GM12892 (cell line): ENCODE measurements around the gene SPOCK1.

Source experiments
- DNase-seq: peaks from one replicate; pipeline ENCODE4 v3.0.0; 2011; ENCODE audit not compliant: insufficient read length
- FAIRE-seq: peaks from 2 replicates; lab custom pipeline; 2011; peaks lifted over from hg19 to GRCh38; lab: Jason Lieb, UNC
- POLR2A ChIP-seq: IDR thresholded peaks from 2 replicates; pipeline ENCODE4 v1.6.1; 2011; ENCODE audit warnings: low read depth, low read length, control low read depth
- POLR2AphosphoS5 ChIP-seq: IDR thresholded peaks from 2 replicates; pipeline ENCODE4 v1.6.1; 2011; ENCODE audit warnings: low read depth, low read length, control low read depth
- TAF1 ChIP-seq: IDR thresholded peaks from 2 replicates; pipeline ENCODE4 v1.6.1; 2011; ENCODE audit warnings: low read depth, mild to moderate bottlenecking, control low read depth, low read length, borderline replicate concordance

SPOCK1 gene

DNA sequence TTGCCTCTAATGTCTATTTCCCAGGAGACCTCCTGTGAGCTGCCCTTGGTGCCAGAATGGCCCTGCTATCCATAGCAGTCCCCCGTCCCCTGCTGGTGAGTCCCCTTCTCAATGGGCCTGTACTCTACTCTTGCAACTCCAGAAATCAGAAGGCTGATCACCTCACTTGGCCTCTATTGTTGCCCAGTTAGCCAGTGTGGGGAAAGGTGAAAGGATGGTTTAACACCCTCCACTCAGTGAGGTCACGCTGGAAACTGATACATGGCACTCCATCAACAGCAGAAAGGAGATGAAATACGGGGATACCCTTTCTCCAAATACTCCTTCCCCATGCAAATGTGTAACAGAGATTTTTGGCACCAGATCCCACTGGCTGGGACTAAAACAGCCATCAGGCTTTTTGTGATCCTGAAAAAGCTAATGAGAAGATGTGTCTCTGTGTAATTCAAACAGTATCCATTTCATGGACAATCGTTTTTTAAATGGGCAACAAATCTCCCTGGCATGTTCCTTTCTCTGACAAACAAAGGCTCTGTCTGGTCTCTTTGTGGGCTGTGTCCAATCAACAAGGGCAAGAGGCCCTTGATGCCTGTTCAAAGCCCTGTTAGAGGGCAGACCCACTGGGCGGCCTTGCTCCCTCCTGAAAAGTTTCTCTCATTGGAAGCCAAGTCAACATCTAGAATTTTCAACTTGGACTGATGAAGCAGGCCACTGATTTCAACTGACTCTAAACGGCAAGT, 343.7 kb downstream of the SPOCK1 start:
- TF ChIP-seq TAF1 (no peak), POLR2A (no peak)
- DNase-seq (no peak), FAIRE-seq (no peak)

DNA sequence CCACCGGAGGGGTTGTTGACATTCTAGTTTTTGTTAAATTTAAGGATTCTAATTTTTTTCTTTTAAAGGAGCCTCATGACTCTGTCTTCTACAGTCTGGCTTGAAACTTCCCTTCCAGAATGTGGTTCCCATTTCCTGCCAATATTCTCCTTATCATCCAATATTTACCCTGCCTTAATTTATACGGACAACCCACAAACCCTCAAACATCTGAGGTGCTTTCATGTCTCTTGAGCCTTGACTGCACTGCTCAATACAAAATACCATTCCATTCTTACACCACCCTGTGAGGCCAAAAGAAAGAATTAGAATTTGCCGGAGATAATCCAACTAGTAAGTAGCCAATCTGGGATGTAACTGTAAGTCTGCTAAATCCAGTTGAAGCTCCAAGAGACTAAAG, 346.5 kb downstream of the SPOCK1 start:
- TF ChIP-seq POLR2A (no peak), TAF1 (no peak), POLR2AphosphoS5 (no peak)
- no peak for DNase-seq
- no peak for FAIRE-seq

DNA sequence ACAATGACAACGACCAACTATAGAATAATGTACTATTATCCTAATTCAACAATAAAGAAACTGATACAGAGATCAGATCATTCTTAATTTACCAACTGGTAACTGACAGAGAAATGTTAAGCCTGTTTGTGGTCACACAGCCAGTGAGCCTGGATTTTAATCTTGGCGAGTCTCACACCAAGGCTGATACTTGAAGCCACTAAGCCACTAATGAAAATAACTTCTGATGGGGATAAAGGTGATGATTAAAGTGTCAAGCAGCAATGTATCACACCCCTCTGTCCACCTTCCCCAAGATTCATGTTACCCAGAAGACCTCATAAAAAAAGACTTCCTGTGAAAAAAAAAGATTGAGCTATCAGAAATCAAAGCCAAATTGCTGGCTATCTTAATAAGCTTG, 350.5 kb downstream of the SPOCK1 start:
- no peak for TF ChIP-seq POLR2AphosphoS5
- no peak for FAIRE-seq
- DNase-seq = no peak

DNA sequence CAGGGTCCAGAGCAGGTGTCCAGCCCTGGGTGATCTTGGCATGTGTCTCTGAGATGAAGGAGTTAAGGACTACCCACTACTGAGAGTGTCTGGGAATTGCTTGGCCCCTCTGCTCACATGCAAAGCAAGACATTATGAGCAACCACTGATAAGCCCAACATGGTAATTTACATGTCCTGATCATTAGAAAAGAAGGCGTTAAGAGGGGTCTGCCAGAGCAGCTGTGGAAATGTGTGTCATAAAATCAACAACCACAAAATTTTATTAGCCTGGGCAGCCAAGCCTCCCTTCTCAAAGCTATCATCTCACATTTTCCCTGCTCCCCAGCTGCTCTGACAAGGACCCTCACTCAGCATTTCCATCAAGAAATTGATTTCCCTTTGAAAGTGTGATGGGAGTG, 351.0 kb downstream of the SPOCK1 start:
- FAIRE-seq (no peak), DNase-seq (no peak)
- TF ChIP-seq TAF1 (no peak), POLR2A (no peak), POLR2AphosphoS5 (no peak)

DNA sequence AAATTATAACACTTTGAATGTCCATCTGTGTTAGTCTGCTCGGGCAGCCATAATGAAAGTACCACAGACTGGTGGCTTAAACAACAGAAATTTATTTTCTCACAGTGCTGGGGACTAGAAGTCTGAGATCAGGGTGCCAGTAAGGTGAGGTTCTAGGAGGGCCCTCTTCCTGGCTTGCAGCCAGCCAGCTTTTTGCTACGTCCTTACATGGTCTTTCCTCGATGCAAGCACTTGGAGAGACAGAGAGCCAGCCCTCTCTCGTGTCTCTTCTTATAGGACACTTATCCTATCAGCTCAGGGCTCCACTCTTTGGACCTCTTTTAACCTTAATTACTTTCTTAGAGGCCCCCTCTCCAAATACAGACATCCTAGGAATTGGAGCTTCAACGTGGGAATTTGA, 351.8 kb downstream of the SPOCK1 start:
- DNase-seq = no peak
- TF ChIP-seq POLR2AphosphoS5 (no peak), TAF1 (no peak), POLR2A (no peak)
- FAIRE-seq = no peak

DNA sequence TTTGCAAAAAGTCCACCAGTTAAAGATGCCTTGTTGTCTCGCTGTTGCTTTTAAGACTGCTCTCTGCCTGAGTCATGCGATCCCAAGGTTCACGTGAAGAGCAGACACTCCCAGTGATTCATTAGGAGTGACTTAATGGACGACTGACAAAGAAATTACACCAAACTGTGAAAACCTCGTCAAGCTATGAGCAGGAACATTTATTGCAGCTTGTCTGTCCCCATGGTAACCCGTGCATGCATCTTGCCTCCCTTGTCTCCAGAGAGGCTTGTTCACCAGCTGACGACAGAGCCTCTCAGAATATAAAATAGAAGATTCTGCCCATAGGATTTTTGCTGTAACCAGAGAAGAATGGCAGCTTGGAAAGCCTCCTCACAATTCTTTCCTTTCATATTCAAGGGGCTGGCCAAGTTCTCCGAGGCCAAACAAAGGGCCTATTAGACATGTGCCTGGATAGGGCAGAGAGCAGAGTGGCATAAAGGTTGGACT, 352.7 kb downstream of the SPOCK1 start:
- TF ChIP-seq TAF1 (no peak), POLR2AphosphoS5 (no peak), POLR2A (no peak)

DNA sequence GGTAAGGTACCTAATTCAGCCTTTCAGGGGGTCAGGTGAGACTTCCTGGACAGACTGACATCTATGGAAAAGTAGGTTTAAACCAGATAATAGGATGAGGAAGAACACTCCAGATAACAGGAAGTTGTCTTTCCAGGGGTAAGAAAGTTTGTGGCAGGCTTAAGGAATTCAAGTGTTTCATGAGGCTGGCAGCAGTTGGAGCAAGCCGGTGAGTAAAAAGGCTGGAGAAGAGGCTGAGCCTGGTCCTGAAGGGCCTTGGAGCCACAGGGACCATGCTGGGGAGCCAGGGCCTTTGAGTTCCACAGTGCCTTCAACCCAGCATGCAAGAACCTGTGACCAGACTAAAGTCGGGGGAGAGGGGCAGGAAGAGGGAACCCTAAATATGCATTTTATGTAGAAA, 353.4 kb downstream of the SPOCK1 start:
- no peak for DNase-seq
- no peak for FAIRE-seq
- TF ChIP-seq TAF1 (no peak), POLR2A (no peak), POLR2AphosphoS5 (no peak)

More for the DNA sequence above, 352.7 kb downstream of the SPOCK1 start:
- DNase-seq (no peak), FAIRE-seq (no peak)

DNA sequence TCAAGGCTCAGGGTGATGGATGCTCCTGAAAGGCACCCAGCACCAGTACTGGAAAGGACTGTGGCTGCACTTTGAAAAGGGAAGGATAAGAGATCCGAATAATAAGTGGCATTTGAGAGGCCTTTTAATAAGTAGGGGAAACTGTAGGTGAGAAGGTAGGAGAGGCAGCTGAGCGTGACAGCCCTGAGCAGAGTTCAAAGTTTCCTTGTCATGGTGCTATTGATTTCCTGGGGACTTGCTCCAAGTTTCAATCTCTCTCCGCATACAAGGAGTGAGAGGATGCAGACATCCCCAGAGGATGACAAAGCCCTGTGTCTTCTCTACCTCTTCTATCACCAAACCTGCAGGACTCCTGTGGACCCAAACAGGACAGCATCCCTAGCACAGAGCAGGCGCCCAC, 354.5 kb downstream of the SPOCK1 start:
- DNase-seq (no peak), FAIRE-seq (no peak)
- TF ChIP-seq POLR2A = no peak
- no peak for TF ChIP-seq POLR2AphosphoS5
- TF ChIP-seq TAF1 = no peak

DNA sequence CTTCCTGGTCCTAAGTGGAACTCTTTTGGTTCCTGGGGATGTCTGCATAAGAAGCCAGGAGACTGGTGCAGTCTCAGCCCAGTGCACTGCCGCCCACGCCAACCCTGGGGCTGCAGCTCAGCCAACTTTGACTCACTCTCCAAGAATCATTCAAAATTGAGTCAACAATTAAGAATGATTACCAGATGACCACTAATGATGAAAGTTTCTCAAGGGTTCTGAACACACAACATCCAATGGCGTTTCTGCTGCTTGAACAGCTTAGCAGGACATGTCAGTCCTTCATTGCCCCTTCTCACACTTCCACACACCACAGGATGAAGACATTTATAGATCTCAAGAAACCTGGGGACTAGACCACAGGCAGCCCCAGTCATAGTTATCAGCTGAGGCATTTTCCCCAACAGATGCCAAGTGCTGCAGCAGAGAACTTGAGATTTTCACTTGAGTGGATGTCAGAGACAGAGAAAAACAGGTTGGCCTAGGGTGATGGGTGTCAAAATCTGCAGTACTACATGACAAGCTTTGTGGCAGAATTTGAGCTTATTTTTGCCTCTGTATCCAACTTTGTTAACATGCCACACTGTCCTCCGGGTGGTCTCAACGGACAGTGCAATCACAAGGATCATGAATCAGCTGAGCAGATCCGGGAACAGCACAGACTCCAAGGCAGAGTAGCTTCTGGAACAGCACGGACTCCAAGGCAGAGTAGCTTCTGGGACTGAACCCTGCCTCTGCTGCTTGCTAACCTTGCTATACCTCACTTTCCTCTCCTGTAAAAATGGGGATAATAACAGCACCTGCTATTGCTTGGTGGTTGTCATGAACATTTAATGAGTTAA, 356.1 kb downstream of the SPOCK1 start:
- FAIRE-seq = no peak

DNA sequence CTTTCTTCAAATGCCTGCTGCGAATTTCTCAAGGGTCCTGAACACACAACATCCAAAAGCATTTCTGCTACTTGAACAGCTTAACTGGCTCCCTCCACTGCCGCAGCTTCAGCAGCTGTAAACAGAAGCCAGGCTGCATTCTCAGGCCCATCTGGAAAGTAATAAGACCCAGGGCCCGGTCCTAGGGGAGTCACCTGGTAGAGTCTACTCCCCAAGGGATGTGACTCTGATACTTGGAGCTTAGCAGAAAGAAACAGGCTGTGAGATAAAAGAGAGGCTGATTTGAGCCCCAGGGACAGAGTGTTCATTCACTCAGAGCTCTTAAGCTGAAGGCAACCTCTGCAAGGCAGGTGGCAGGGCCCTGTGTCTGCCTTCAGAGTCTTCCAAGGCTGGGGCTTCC, 356.8 kb downstream of the SPOCK1 start:
- DNase-seq (no peak), FAIRE-seq (no peak)
- no peak for TF ChIP-seq TAF1
- no peak for TF ChIP-seq POLR2AphosphoS5
- no peak for TF ChIP-seq POLR2A

More for the DNA sequence above, 356.1 kb downstream of the SPOCK1 start:
- TF ChIP-seq POLR2AphosphoS5 (no peak), TAF1 (no peak), POLR2A (no peak)
- no peak for DNase-seq

DNA sequence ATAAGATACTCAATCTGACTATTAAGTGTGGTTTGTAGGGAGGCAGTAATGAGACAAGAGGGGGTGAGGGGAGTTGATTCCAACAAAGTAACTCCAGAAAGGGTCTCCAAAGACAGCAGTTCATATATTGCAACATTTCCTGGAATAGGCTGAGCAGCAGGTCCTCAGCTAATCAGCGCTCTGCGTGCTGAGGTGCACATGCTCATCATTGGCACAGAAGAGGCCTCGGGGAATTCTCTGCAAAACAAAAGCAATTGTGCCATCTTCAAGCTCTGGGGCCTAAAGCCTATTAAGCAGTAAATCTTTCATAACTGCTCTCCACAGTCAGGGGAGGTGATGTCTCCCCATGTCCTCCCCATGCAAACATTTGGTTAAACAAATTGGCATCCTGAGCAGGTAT, 357.3 kb downstream of the SPOCK1 start:
- FAIRE-seq = no peak
- no peak for DNase-seq
- no peak for TF ChIP-seq POLR2AphosphoS5
- no peak for TF ChIP-seq POLR2A
- no peak for TF ChIP-seq TAF1
